Inflammatory macrophage treated with lipopolysaccharide for 4 hours (primary cell): ENCODE data around the gene ARHGAP8.
"Not testable (repeated sequence)": the region's sequence is repeated elsewhere in the genome, so short reads cannot be mapped to it uniquely, and the experiment has no call there.

Experiments used
- DNase-seq: peaks from one replicate; pipeline ENCODE4 v3.0.0-alpha.2; 2020

The ARHGAP8 gene

GRCh38 chr22:44740307-44740706, 12.1 kb upstream of the ARHGAP8 start:
- DNase-seq, result no peak

GRCh38 chr22:44741929-44742328, 10.4 kb upstream of the ARHGAP8 start:
- DNase-seq, result no peak

- DNase-seq, result no peak
These were observed 9.1 kb upstream of the ARHGAP8 start for GRCh38 chr22:44743247-44743646.

DNA sequence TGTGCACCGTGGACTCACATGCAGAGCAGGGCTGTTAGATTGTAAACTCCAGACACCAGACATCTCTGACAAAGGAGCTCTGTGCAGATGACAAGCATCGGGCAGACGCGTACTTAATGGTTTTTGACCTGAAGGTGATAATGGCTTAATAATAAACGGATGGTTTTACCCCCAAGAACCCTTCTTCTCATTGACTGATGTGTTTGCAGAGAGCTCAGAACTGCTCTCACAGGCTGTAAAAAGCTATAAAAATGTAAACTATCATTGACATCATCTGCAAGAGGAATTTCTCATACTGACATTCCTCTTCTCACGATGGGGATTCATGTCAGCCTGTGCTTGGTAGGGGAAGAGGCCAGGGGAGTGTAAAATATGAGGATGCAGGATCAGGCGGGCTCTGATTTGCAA, 8.6 kb upstream of the ARHGAP8 start:
- DNase-seq, result no peak

- no peak for DNase-seq
These were observed 6.3 kb upstream of the ARHGAP8 start for GRCh38 chr22:44745853-44746789.

- DNase-seq, result not testable (repeated sequence)
These were observed 4.6 kb upstream of the ARHGAP8 start for GRCh38 chr22:44747784-44748127.

DNA sequence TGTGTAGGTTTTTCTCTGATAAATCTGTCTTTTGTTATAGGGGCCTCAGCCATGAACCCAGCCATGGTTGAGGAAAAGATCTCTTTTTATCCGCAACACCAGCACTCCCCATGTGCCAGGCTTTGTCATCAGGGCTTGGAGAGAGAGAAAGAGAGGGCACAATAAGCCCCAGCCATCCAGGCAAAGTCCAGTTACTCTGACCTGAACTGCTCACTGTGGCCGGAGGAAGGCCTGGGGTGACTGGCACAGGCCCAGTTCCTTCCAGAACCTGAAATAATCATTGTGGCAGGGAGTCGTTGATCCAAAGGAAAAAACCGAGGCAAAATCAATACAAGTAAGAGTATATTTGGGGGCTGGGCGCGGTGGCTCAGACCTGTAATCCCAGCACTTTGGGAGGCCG, 3.9 kb upstream of the ARHGAP8 start:
- DNase-seq, result no peak

GRCh38 chr22:44750481-44750880, 1.9 kb upstream of the ARHGAP8 start:
- no peak for DNase-seq

GRCh38 chr22:44753189-44754042, 1.0 kb downstream of the ARHGAP8 start:
- DNase-seq, result no peak

DNA sequence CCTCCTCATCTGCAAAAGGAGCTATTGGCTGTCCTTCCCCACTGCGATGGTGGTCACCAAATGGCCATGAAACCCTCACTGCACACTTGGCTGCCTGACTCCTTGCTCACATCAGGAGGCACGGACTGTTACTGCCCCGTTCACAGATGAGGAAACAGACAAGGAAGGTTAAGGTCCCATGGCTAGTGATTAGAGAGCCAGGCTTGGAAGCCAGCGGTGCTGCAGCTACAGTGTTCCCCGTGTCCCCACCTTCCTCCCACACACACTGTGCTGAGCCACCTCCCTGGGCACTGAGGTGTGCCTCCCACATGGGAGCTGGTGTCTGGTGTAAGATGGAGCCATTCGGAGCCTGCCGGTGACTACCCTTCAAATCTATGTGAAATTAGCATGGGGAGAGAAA, 2.6 kb downstream of the ARHGAP8 start:
- DNase-seq, result no peak

DNA sequence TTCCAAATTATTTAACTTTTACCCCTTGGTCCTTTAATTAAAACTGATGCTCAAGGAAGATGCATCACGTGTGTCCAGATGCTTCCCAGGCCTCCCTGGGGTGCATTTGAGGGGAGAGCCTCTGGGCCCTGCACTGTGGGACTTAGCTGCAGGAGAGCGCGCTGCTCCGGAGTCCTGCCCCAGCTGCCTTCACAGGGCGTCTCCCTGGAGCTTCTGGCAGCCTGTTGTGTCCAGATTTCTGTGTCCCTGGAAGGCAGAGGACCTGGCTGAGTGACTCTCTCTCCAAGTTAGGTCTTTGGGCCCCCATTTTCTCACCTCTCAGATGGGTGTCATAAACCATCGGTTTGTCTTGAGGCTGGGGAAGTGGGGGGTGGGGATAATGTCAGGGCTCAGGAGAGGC, 3.0 kb downstream of the ARHGAP8 start:
- no peak for DNase-seq

DNA sequence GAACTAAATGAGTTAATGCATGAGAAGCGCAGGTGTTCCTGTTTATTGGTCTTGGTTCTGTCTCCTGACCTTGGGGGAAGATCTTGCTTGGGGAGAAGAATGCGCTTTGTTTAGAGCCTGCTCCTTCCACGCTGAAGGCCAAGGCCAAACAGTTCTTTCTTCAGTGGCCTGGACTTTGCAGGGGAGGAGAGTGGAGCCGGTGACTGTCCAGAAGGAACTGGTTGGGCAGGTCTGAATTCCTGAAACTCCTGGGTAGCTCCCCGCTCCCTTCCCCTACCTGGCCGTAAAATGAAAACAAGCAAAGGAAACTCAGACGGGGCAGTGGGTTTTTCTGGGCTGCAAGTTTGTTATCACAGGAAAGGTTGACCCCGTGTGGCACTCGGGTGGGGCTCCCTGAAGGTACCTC, 3.6 kb downstream of the ARHGAP8 start:
- DNase-seq, result no peak

DNA sequence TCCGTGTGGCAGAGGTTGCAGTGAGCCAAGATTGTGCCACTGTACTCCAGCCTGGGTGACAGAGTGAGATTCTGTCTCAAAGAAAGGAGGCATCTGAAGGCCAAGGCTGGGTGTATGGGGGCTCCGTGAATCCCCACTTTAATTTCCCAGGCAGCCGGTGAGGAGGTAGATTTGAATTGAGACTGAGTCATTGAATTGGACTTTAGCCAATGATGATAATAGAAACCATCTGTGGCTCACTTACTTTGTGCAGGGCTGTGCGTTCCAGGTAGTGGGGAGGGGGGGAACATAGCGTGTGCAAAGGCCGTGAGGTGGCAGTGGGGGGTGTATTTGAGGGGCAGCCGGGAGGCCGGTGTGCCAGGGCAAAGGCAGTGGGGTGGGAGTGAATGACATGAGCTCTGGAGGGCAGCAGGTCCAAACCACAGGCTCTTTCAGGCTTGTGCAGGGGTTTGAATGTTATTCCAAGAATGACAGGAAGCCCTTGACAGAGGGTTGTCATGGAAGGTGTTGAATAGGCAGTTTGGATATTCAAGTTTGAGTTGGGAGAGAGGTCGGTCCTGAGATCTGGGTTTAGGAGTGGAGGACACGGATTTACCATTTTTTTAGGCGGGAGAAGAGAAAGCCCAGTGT, 6.1 kb downstream of the ARHGAP8 start:
- DNase-seq, result no peak

DNA sequence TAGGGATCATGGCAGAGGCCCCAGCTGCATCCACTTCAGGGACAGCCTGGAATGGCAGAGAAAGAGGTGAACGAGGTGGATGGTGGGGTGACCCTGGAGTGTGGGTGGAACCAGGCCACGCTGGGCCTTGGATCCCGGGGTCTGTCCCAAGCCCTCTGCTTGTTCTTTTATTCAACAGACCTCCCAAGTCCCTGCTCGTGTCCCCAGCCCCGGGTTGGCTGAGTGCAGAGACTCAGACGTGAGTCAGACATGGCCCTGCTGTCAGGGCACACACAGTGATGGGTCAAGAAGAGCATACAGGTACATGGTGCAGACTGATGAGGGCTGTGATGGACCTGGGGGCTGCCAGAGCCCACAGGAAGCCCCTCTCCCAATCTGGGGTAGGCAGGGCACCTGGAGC, 6.6 kb downstream of the ARHGAP8 start:
- no peak for DNase-seq

- DNase-seq, result no peak
These were observed 7.3 kb downstream of the ARHGAP8 start for GRCh38 chr22:44759430-44760310.

GRCh38 chr22:44760476-44760875, 8.1 kb downstream of the ARHGAP8 start:
- no peak for DNase-seq

- no peak for DNase-seq
These were observed 8.7 kb downstream of the ARHGAP8 start for GRCh38 chr22:44761025-44761424.

GRCh38 chr22:44764373-44764772, 12.0 kb downstream of the ARHGAP8 start:
- DNase-seq, result no peak

- DNase-seq, result no peak
These were observed 12.6 kb downstream of the ARHGAP8 start for GRCh38 chr22:44764974-44765373.

- DNase-seq, result peak; percentile 16
These were observed 13.4 kb downstream of the ARHGAP8 start for GRCh38 chr22:44765571-44766285.

DNA sequence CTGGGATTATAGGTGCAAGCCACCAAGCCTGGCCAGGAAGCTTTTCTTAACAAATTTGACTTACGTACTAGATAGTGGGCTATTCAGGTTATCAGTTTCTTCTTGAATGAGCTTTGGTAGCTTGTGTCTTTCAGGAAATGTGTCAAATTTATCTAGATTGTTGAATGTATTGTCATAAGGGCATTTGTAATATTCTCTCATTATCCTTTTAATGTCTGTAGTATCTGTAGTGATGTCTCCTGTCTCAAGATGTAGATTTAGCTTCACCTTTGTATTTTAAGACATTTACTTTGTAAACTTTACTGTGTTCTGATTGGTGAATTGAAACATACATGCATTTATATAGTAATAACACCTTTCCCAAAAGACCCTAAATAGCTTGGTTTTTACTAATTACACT, 20.7 kb downstream of the ARHGAP8 start:
- no peak for DNase-seq

- no peak for DNase-seq
These were observed 23.5 kb downstream of the ARHGAP8 start for GRCh38 chr22:44775862-44776261.
